GM08714 (cell line): Measurements from ENCODE around the gene EXOC2.

ENCODE experiments used
- H3K4me3 ChIP-seq: fragments of 200-500 bp; sonication (Bioruptor generic); 2 replicates; pipeline ENCODE4 v1.5.1; 2014; ENCODE audit warnings: mild to moderate bottlenecking, low read length, inconsistent platforms
- ZNF274 ChIP-seq: IDR thresholded peaks from 2 replicates; pipeline ENCODE4 v1.6.1; 2012; ENCODE audit warnings: mild to moderate bottlenecking, low read depth, low read length

The EXOC2 gene

GRCh38 chr6:537114-537513, 155.8 kb downstream of the EXOC2 start:
- H3K4me3 ChIP-seq = no peak overlapping the region
- TF ChIP-seq ZNF274 = no peak

GRCh38 chr6:530425-530824, 162.5 kb downstream of the EXOC2 start:
- no peak for TF ChIP-seq ZNF274

GRCh38 chr6:528989-529388, 163.9 kb downstream of the EXOC2 start:
- no peak overlapping the region for H3K4me3 ChIP-seq
- no peak for TF ChIP-seq ZNF274

More at GRCh38 chr6:530425-530824, 162.5 kb downstream of the EXOC2 start:
- no peak overlapping the region for H3K4me3 ChIP-seq

- TF ChIP-seq ZNF274 = no peak
- no peak overlapping the region for H3K4me3 ChIP-seq
These were observed 164.8 kb downstream of the EXOC2 start for GRCh38 chr6:527989-528673.

GRCh38 chr6:524803-525202, 168.1 kb downstream of the EXOC2 start:
- TF ChIP-seq ZNF274 = no peak
- H3K4me3 ChIP-seq = no peak overlapping the region

- H3K4me3 ChIP-seq = no peak overlapping the region
- TF ChIP-seq ZNF274 = no peak
These were observed 172.1 kb downstream of the EXOC2 start for GRCh38 chr6:520820-521219.

GRCh38 chr6:518218-518617, 174.7 kb downstream of the EXOC2 start:
- no peak for TF ChIP-seq ZNF274
- no peak overlapping the region for H3K4me3 ChIP-seq

- TF ChIP-seq ZNF274 = no peak
- no peak overlapping the region for H3K4me3 ChIP-seq
These were observed 176.7 kb downstream of the EXOC2 start for GRCh38 chr6:516213-516612.

GRCh38 chr6:515267-515666, 177.7 kb downstream of the EXOC2 start:
- no peak for TF ChIP-seq ZNF274
- H3K4me3 ChIP-seq = no peak overlapping the region

GRCh38 chr6:514396-514978, 178.5 kb downstream of the EXOC2 start:
- TF ChIP-seq ZNF274 = no peak
- H3K4me3 ChIP-seq = no peak overlapping the region

GRCh38 chr6:513961-514360, 179.0 kb downstream of the EXOC2 start:
- H3K4me3 ChIP-seq = no peak overlapping the region
- no peak for TF ChIP-seq ZNF274

- no peak overlapping the region for H3K4me3 ChIP-seq
- TF ChIP-seq ZNF274 = no peak
These were observed 179.9 kb downstream of the EXOC2 start for GRCh38 chr6:513058-513457.

GRCh38 chr6:511488-512137, 181.3 kb downstream of the EXOC2 start:
- no peak for TF ChIP-seq ZNF274
- no peak overlapping the region for H3K4me3 ChIP-seq

- TF ChIP-seq ZNF274 = no peak
- H3K4me3 ChIP-seq = no peak overlapping the region
These were observed 183.3 kb downstream of the EXOC2 start for GRCh38 chr6:509676-510075.

- no peak for TF ChIP-seq ZNF274
- no peak overlapping the region for H3K4me3 ChIP-seq
These were observed 184.3 kb downstream of the EXOC2 start for GRCh38 chr6:508614-509013.
